ENCODE data around the gene INVS. TPM values are rescaled to one million over a fixed set of nuclear protein-coding genes. Genes with fewer than 3 reads are reported as not detected.

Gene INVS
- total and polyA plus RNA-seq, 2 experiments from 2014 or later = 4.1 to 8.7 TPM

GRCh38 chr9:100070104-100071041, 28.7 kb upstream of the INVS start:
- no peaks in the 10 kb centered on the region for H4K20me1 ChIP-seq (replicated peaks; ENCODE audit: insufficient read depth)
- peaks cover 5% of the 10 kb centered on the region for H3K27me3 Mint-ChIP-seq (ENCODE audit: insufficient read depth, low read depth, poor library complexity)
- H3K4me3 ChIP-seq = no peak overlapping the region
- no peak overlapping the region for H3K27ac ChIP-seq (ENCODE audit: low read depth)
- H3K27me3 ChIP-seq (ENCODE audit: insufficient read depth) = no peaks in the 10 kb centered on the region
- H3K4me1 Mint-ChIP-seq = peaks cover 4% of the 10 kb centered on the region; the same call in 2 of the 3 replicates
- H3K79me2 ChIP-seq (replicated peaks; ENCODE audit: insufficient read depth) = peaks cover 7% of the 10 kb centered on the region
- peaks cover 22% of the 10 kb centered on the region for H3K9me3 Mint-ChIP-seq
- ATAC-seq = no peak
- no peak overlapping the region for H2AFZ ChIP-seq
- H3K36me3 ChIP-seq (ENCODE audit: insufficient read depth) = no peaks in the 10 kb centered on the region
- H3K4me2 ChIP-seq = no peak overlapping the region
- DNase-seq (ENCODE audit: low spot score) = no peak
- H3K4me3 Mint-ChIP-seq = no peak overlapping the region
- no peaks in the 10 kb centered on the region for H3F3A ChIP-seq (replicated peaks; ENCODE audit: low read depth)
- peaks cover 20% of the 10 kb centered on the region for H3K36me3 Mint-ChIP-seq (ENCODE audit: low read depth)
- TF ChIP-seq ETS1 (IDR thresholded peaks at IDR 0.05) (no peak), ZNF462 (CRISPR knock-in tag; IDR thresholded peaks at IDR 0.05) (no peak), CTCF (conservative IDR thresholded peaks at IDR 0.05; ENCODE audit: low read depth in 2 of 2) (no peak)
- no peaks in the 10 kb centered on the region for H3K9me2 ChIP-seq (ENCODE audit: insufficient read depth)
- H3K27ac Mint-ChIP-seq = no peak overlapping the region
- H3K4me1 ChIP-seq (ENCODE audit: insufficient read depth) = 0 out of 2 replicates have a peak, but pooled peaks cover 3% of the 10 kb centered on the region

Data from GM23338 (cell line).